ENCODE results near the gene SMIM44. TPM values are rescaled to one million over a fixed set of nuclear protein-coding genes. Genes with fewer than 3 reads are reported as not detected.

Gene SMIM44
- total RNA-seq, 1 experiment from 2014 or later: not detected

- no peak overlapping the region for H2AK5ac ChIP-seq (ENCODE audit: insufficient read length, low read length)
- H3K4me1 ChIP-seq (ENCODE audit: insufficient read depth, low read length): no peaks in the 10 kb centered on the region
- no peak overlapping the region for H3K9ac ChIP-seq (ENCODE audit: extremely low read depth, insufficient read length, low read length)
- H3K14ac ChIP-seq (ENCODE audit: insufficient read depth, low read length): peak overlapping the region; percentile 49; the same call in 1 of the 2 replicates
- H3T11ph ChIP-seq (ENCODE audit: low read length): no peak overlapping the region
- H4K5ac ChIP-seq (ENCODE audit: insufficient read length, low read depth, low read length): no peak overlapping the region
- DNase-seq: no peak
- H3K4me2 ChIP-seq (ENCODE audit: insufficient read depth, insufficient read length, low read length): no peak overlapping the region
- H3K79me1 ChIP-seq (ENCODE audit: insufficient read depth, low read depth, low read length, poor library complexity, severe bottlenecking): no peaks in the 10 kb centered on the region
- no peak overlapping the region for H3K56ac ChIP-seq (ENCODE audit: insufficient read length, low read depth, low read length)
- no peak overlapping the region for H2BK15ac ChIP-seq (ENCODE audit: low read depth, low read length)
- H2BK12ac ChIP-seq (ENCODE audit: insufficient read length, low read depth, low read length): no peak overlapping the region
- no CpG with 5 or more reads among the region's 38 CpGs for WGBS (ENCODE audit: extremely low coverage, insufficient read length, low lambda C conversion rate)
- no peak overlapping the region for H3K23ac ChIP-seq (ENCODE audit: insufficient read length, low read depth, low read length)
- no peaks in the 10 kb centered on the region; a peak in 1 of 7 replicates for H3K36me3 Mint-ChIP-seq (ENCODE audit: insufficient read depth in 1 of 3, low read depth in 3 of 3)
- no peaks in the 10 kb centered on the region for H3K9me3 ChIP-seq (ENCODE audit: control insufficient read depth, low read depth, low read length)
- H3K27ac Mint-ChIP-seq: no peak overlapping the region
- peaks cover 8 to 23% of the 10 kb centered on the region in 2 experiments for H3K4me1 Mint-ChIP-seq
- no peak overlapping the region for H2BK120ac ChIP-seq (ENCODE audit: low read depth, low read length, poor library complexity, severe bottlenecking)
- H3K79me2 ChIP-seq (ENCODE audit: insufficient read depth, low read length): no peaks in the 10 kb centered on the region
- H3K4ac ChIP-seq (ENCODE audit: low read depth, low read length): no peak overlapping the region
- no peaks in the 10 kb centered on the region for H3K27me3 ChIP-seq (ENCODE audit: insufficient read depth, low read length)
- H4K91ac ChIP-seq (ENCODE audit: insufficient read length, low read depth, low read length): no peak overlapping the region
- H2AFZ ChIP-seq (ENCODE audit: low read length): no peak overlapping the region
- no peak overlapping the region for H3K4me3 Mint-ChIP-seq
- H3K27me3 Mint-ChIP-seq (ENCODE audit: low read depth): peaks cover 7% of the 10 kb centered on the region
- H3K18ac ChIP-seq (ENCODE audit: insufficient read length, low read depth, low read length): no peak overlapping the region
- H3K9me3 Mint-ChIP-seq: peaks cover 0 to 8% of the 10 kb centered on the region in 2 experiments; a peak in 1 of 5 replicates
- H2BK20ac ChIP-seq (ENCODE audit: low read depth, low read length, poor library complexity, severe bottlenecking): no peak overlapping the region
- no peaks in the 10 kb centered on the region for H4K20me1 ChIP-seq (ENCODE audit: control insufficient read depth, insufficient read depth, insufficient read length)
- no peak overlapping the region for H4K8ac ChIP-seq (replicated peaks; ENCODE audit: insufficient read length, low read depth, low read length)
- no peak overlapping the region for H3K27ac ChIP-seq (ENCODE audit: insufficient read length, low read depth, low read length)
- no peak for TF ChIP-seq CTCF (conservative IDR thresholded peaks at IDR 0.05)
- H2BK5ac ChIP-seq (ENCODE audit: insufficient read length, low read length): no peak overlapping the region
- H3K23me2 ChIP-seq (ENCODE audit: insufficient read length, low read depth, low read length, poor library complexity, severe bottlenecking): peaks cover 4% of the 10 kb centered on the region
Measured at GRCh38 chr19:3481241-3482090, 1.8 kb downstream of the SMIM44 start.
